Activated CD4-positive, alpha-beta memory T cell treated with anti-CD3 and anti-CD28 coated beads for 36 hours (primary cell): ENCODE measurements around the gene NSFL1C. TPM values are rescaled to one million over a fixed set of nuclear protein-coding genes. Genes with fewer than 3 reads are reported as not detected.
A peak's percentile ranks its signal among the peaks of the same experiment; 100 is the strongest.

Experiments used
- CTCF ChIA-PET: fragments of 350-600 bp; sonication (Branson Sonifier 250); formaldehyde crosslinking; loops from one replicate; lab custom pipeline; 2021; ENCODE audit warnings: antibody characterized with exemption, inconsistent platforms; lab: Charles Lee
- POLR2A ChIA-PET: fragments of 350-600 bp; sonication (Branson Sonifier 250); formaldehyde crosslinking; loops from one replicate; lab custom pipeline; 2021; ENCODE audit warnings: antibody characterized with exemption; lab: Charles Lee
- DNase-seq: peaks from one replicate; pipeline ENCODE4 v3.0.0-alpha.2; 2020
- H3K27ac Mint-ChIP-seq: one replicate; pipeline ENCODE4 v1.8.0; 2021; ENCODE audit warnings: mixed read lengths
- H3K27me3 Mint-ChIP-seq: one replicate; pipeline ENCODE4 v1.8.0; 2021; ENCODE audit warnings: mixed read lengths
- H3K36me3 Mint-ChIP-seq: one replicate; pipeline ENCODE4 v1.8.0; 2021; ENCODE audit warnings: mixed read lengths
- H3K4me1 Mint-ChIP-seq: one replicate; pipeline ENCODE4 v1.8.0; 2021; ENCODE audit warnings: low read depth, mixed read lengths
- H3K4me3 Mint-ChIP-seq: one replicate; pipeline ENCODE4 v1.8.0; 2021; ENCODE audit warnings: mild to moderate bottlenecking, mixed read lengths
- H3K9me3 Mint-ChIP-seq: one replicate; pipeline ENCODE4 v1.8.0; 2021; ENCODE audit warnings: mixed read lengths
- intact Hi-C: fragments of 100-400 bp; cut with micrococcal nuclease; formaldehyde crosslinking; loops from one replicate; pipeline ENCODE4 v1.15.1; 2023
- total RNA-seq, 2 experiments: library from RNA; stranded (reverse); gene quantifications; one replicate each; pipeline ENCODE4 v1.2.3, GENCODE V29; 2021

Gene NSFL1C
- total RNA-seq, 2 experiments from 2014 or later, result 81.8 to 83.1 TPM

- Mint-ChIP-seq H3K4me1 (peaks cover 23% of the 10 kb centered on the region), H3K27ac (peak overlapping the region; percentile 38), H3K36me3 (peaks cover 11% of the 10 kb centered on the region), H3K27me3 (no peaks in the 10 kb centered on the region), H3K9me3 (no peaks in the 10 kb centered on the region), H3K4me3 (no peak overlapping the region)
- ChIA-PET POLR2A (interaction anchor here (0.6 to 1.2 kb wide), 3 partner anchors 107 to 167 kb away, joined by 3 read pairs; no protein-coding TSS in a partner anchor), CTCF (interaction anchor here (0.7 to 4.3 kb wide), 6 partner anchors 22 to 133 kb away, joined by 3 to 59 read pairs (median 9); partner anchors contain the start of gene NSFL1C)
- intact Hi-C loops, result loop anchor here (1.0 to 5.0 kb wide), 5 partner anchors 43 to 207 kb away; partner anchors contain the start of gene RAD21L1
- peak; percentile 86 for DNase-seq
Observed at GRCh38 chr20:1434571-1435336, 31.9 kb downstream of the NSFL1C start.

GRCh38 chr20:1431158-1431557 is 35.5 kb downstream of the NSFL1C start:
- POLR2A ChIA-PET, result no interaction called here
- H3K9me3 Mint-ChIP-seq, result no peaks in the 10 kb centered on the region
- no peak overlapping the region for H3K27ac Mint-ChIP-seq
- CTCF ChIA-PET, result interaction anchor here (0.6 kb wide), 1 partner anchor 193 kb away, joined by 3 read pairs; no protein-coding TSS in a partner anchor
- DNase-seq, result no peak
- no peaks in the 10 kb centered on the region for H3K27me3 Mint-ChIP-seq
- no peak overlapping the region for H3K4me3 Mint-ChIP-seq
- intact Hi-C loops, result no loop called here
- peaks cover 9% of the 10 kb centered on the region for H3K36me3 Mint-ChIP-seq
- H3K4me1 Mint-ChIP-seq, result peaks cover 27% of the 10 kb centered on the region

GRCh38 chr20:1430004-1430451 is 36.6 kb downstream of the NSFL1C start:
- CTCF ChIA-PET, result no interaction called here
- Mint-ChIP-seq H3K9me3 (no peaks in the 10 kb centered on the region), H3K27me3 (no peaks in the 10 kb centered on the region), H3K4me1 (peaks cover 18% of the 10 kb centered on the region), H3K4me3 (no peak overlapping the region), H3K36me3 (peaks cover 9% of the 10 kb centered on the region), H3K27ac (no peak overlapping the region)
- intact Hi-C loops, result no loop called here
- POLR2A ChIA-PET, result no interaction called here
- no peak for DNase-seq

GRCh38 chr20:1429143-1429728 is 37.4 kb downstream of the NSFL1C start:
- Mint-ChIP-seq H3K4me1 (peaks cover 11% of the 10 kb centered on the region), H3K36me3 (peaks cover 5% of the 10 kb centered on the region), H3K4me3 (no peak overlapping the region), H3K27ac (no peak overlapping the region), H3K27me3 (no peaks in the 10 kb centered on the region), H3K9me3 (no peaks in the 10 kb centered on the region)
- no peak for DNase-seq
- intact Hi-C loops, result no loop called here
- ChIA-PET CTCF (no interaction called here), POLR2A (no interaction called here)

- Mint-ChIP-seq H3K4me3 (no peak overlapping the region), H3K9me3 (no peaks in the 10 kb centered on the region), H3K27me3 (no peaks in the 10 kb centered on the region), H3K36me3 (no peaks in the 10 kb centered on the region), H3K4me1 (peaks cover 15% of the 10 kb centered on the region), H3K27ac (no peak overlapping the region)
- CTCF ChIA-PET, result interaction anchor here (2.0 to 2.1 kb wide), 2 partner anchors 39 to 114 kb away, joined by 4 to 5 read pairs; partner anchors contain the start of gene NSFL1C
- POLR2A ChIA-PET, result no interaction called here
- DNase-seq, result no peak
- intact Hi-C loops, result no loop called here
Observed at GRCh38 chr20:1427457-1428054, 39.1 kb downstream of the NSFL1C start.

- no peak overlapping the region for H3K27ac Mint-ChIP-seq
- DNase-seq, result no peak
- ChIA-PET CTCF (interaction anchor here (0.8 to 2.1 kb wide), 3 partner anchors 40 to 159 kb away, joined by 3 to 5 read pairs (median 4); partner anchors contain the start of gene NSFL1C), POLR2A (no interaction called here)
- H3K4me3 Mint-ChIP-seq, result no peak overlapping the region
- no peaks in the 10 kb centered on the region for H3K27me3 Mint-ChIP-seq
- peaks cover under 1% of the 10 kb centered on the region for H3K9me3 Mint-ChIP-seq
- no peaks in the 10 kb centered on the region for H3K36me3 Mint-ChIP-seq
- intact Hi-C loops, result no loop called here
- H3K4me1 Mint-ChIP-seq, result peaks cover 15% of the 10 kb centered on the region
Observed at GRCh38 chr20:1426231-1426849, 40.3 kb downstream of the NSFL1C start.

- DNase-seq, result no peak
- Mint-ChIP-seq H3K27ac (no peak overlapping the region), H3K27me3 (no peaks in the 10 kb centered on the region), H3K4me1 (peaks cover 15% of the 10 kb centered on the region), H3K9me3 (peaks cover 20% of the 10 kb centered on the region), H3K36me3 (peaks cover 5% of the 10 kb centered on the region), H3K4me3 (no peak overlapping the region)
- ChIA-PET CTCF (interaction anchor here (2.9 kb wide), 1 partner anchor 14 kb away, joined by 9 read pairs; no protein-coding TSS in a partner anchor), POLR2A (no interaction called here)
- intact Hi-C loops, result no loop called here
Observed at GRCh38 chr20:1424336-1424735, 42.3 kb downstream of the NSFL1C start.

GRCh38 chr20:1423625-1424106 is 43.0 kb downstream of the NSFL1C start:
- Mint-ChIP-seq H3K36me3 (peaks cover 8% of the 10 kb centered on the region), H3K9me3 (peaks cover 26% of the 10 kb centered on the region), H3K27me3 (no peaks in the 10 kb centered on the region), H3K4me1 (peaks cover 15% of the 10 kb centered on the region), H3K4me3 (no peak overlapping the region), H3K27ac (no peak overlapping the region)
- ChIA-PET POLR2A (no interaction called here), CTCF (interaction anchor here (2.9 kb wide), 1 partner anchor 15 kb away, joined by 9 read pairs; no protein-coding TSS in a partner anchor)
- peak; percentile 43 for DNase-seq
- intact Hi-C loops, result no loop called here

GRCh38 chr20:1423206-1423605 is 43.4 kb downstream of the NSFL1C start:
- no peaks in the 10 kb centered on the region for H3K27me3 Mint-ChIP-seq

GRCh38 chr20:1422753-1423152 is 43.9 kb downstream of the NSFL1C start:
- no peak overlapping the region for H3K27ac Mint-ChIP-seq
- H3K9me3 Mint-ChIP-seq, result peaks cover 34% of the 10 kb centered on the region
- H3K36me3 Mint-ChIP-seq, result peaks cover 8% of the 10 kb centered on the region
- intact Hi-C loops, result no loop called here
- peak; percentile 18 for DNase-seq
- peaks cover 15% of the 10 kb centered on the region for H3K4me1 Mint-ChIP-seq
- POLR2A ChIA-PET, result no interaction called here
- H3K27me3 Mint-ChIP-seq, result no peaks in the 10 kb centered on the region
- CTCF ChIA-PET, result interaction anchor here (1.2 kb wide), 1 partner anchor 116 kb away, joined by 3 read pairs; no protein-coding TSS in a partner anchor
- H3K4me3 Mint-ChIP-seq, result no peak overlapping the region

More at GRCh38 chr20:1423206-1423605, 43.4 kb downstream of the NSFL1C start:
- no peak overlapping the region for H3K4me3 Mint-ChIP-seq
- no peak overlapping the region for H3K27ac Mint-ChIP-seq
- peaks cover 15% of the 10 kb centered on the region for H3K4me1 Mint-ChIP-seq
- ChIA-PET POLR2A (no interaction called here), CTCF (interaction anchor here (1.2 to 2.9 kb wide), 2 partner anchors 15 to 117 kb away, joined by 3 to 9 read pairs; no protein-coding TSS in a partner anchor)
- H3K9me3 Mint-ChIP-seq, result peaks cover 30% of the 10 kb centered on the region
- H3K36me3 Mint-ChIP-seq, result peaks cover 8% of the 10 kb centered on the region
- intact Hi-C loops, result no loop called here
- no peak for DNase-seq

- no peak overlapping the region for H3K4me3 Mint-ChIP-seq
- DNase-seq, result no peak
- H3K36me3 Mint-ChIP-seq, result peaks cover 8% of the 10 kb centered on the region
- ChIA-PET POLR2A (no interaction called here), CTCF (no interaction called here)
- intact Hi-C loops, result no loop called here
- peaks cover 10% of the 10 kb centered on the region for H3K4me1 Mint-ChIP-seq
- peaks cover 34% of the 10 kb centered on the region for H3K9me3 Mint-ChIP-seq
- H3K27ac Mint-ChIP-seq, result no peak overlapping the region
- no peaks in the 10 kb centered on the region for H3K27me3 Mint-ChIP-seq
Observed at GRCh38 chr20:1420066-1420465, 46.6 kb downstream of the NSFL1C start.
